Activated effector memory CD4-positive, alpha-beta T cell treated with anti-CD3 and anti-CD28 coated beads, Interleukin-2, amount 50 U/mL, for 16 hours (primary cell): ENCODE measurements around the gene CHD9.
"Not testable (repeated sequence)": the region's sequence is repeated elsewhere in the genome, so short reads cannot be mapped to it uniquely, and the experiment has no call there.

ENCODE experiments used
- DNase-seq: peaks from one replicate; pipeline ENCODE4 v3.0.0-alpha.2; 2020

CHD9 gene

DNA sequence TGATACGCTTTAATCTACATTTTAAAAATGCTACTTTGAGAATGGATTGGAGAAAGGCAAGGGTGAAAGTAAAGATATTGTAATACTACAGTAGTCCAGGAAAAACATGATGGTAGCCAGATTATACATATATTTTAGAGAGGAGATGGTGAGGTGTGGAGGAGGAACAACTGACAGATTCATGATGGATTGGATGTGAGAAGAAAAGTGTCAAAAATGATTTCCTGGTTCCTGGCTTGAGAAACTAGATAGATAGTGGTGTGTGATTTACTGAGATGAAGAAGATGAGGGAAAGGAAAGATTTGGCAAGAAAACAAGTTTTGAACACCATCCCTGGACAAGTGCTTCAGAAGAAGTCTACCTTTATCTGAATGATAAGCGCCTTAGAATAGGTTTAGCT is 80.5 kb downstream of the CHD9 start:
- DNase-seq, result no peak

DNA sequence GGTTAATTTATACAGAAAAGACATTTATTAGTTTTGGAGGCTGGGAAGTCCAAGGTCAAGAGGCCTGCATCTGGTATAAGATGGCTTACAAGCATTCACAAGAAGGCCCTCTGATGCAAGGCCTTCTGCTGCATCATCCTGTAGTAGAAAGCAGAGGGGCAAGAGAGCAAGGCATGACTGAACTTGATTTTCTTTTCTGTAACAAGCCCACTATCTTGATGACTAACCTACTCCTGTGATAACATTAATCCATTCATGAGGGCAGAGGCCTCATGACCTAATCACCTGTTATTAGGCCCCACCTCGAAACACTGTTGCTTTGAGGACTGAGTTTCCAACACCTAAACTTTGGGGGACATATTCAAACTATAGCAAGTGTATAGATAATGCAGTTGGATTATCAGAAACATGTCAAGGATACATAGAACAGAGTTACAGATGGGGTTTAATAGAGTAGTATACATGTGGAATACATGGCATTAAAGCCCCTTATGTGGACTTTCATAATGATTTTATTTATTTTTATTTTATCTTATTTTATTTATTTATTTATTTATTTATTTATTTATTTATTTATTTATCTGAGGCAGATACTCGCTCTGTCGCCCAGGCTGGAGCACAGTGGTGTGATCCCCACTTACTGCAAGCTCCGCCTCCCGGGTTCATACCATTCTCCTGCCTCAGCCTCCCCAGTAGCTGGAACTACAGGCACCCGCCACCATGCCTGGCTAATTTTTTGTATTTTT is 88.2 kb downstream of the CHD9 start:
- no peak for DNase-seq

DNA sequence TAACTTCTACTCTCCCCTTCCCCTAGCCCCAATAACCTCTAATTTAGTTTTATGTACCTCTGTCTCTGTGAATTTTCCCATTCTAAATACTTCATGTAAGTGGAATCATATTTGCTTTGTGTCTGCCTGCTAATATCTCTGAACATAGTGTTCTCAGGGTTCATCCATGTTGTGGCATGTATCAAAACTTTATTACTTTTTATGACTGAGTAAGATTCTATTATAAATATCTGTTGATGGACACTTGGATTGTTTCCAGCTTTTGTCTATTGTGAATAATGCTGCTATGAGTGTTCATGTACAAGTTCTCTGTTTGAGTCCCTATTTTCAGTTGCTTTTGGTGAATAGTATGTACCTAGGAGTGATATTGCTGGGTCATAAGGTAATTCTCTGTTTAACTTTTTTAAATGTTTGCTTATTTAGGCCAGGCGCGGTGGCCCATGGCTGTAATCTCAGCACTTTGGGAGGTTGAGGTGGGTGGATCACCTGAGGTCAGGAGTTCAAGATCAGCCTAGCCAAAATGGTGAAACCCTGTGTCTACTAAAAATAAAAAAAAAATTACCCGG is 92.8 kb downstream of the CHD9 start:
- DNase-seq, result no peak

GRCh38 chr16:53150769-53151168 is 96.0 kb downstream of the CHD9 start:
- no peak for DNase-seq

DNA sequence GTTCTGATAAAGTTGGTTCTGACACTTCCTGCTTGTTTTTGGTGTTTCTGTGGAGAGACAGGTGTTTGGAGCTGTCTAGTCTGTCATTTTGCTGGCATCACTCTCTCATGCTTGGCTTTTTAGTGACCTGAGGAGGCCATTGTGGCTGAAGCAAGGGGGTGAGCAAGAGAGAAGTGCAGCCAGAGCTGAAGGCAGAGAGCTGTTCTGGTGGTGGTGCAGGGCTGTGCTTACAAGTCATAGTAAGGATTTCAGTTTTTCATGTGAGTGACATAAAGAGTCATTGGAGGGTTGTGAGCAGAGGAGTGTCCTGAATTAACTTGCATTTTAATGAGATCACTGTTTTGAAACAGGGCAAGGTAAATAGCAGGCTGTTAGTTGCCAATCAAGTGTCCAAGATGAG is 97.5 kb downstream of the CHD9 start:
- no peak for DNase-seq

DNA sequence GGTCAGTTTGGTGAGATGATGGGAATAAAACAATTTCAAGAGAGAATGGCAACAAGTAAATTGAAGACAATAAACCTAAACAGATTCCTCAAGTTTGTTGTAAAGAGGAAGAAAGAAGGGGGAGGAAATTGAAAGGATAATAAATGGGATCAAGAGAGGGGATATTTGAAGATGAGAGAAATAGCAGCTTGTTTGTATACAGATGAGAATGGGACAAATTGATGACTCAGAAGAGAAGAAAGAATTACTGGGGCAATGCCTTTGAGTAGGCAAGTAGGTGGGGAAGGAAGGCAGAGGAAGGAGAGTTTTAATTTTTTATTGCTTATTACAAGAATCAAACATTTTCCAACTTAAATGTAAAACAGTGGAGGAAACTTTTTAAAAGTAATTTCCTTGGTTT is 98.3 kb downstream of the CHD9 start:
- DNase-seq, result no peak

- DNase-seq, result no peak
These were observed 99.7 kb downstream of the CHD9 start for GRCh38 chr16:53154513-53154912.

- DNase-seq, result no peak
These were observed 101.7 kb downstream of the CHD9 start for GRCh38 chr16:53156516-53156915.

DNA sequence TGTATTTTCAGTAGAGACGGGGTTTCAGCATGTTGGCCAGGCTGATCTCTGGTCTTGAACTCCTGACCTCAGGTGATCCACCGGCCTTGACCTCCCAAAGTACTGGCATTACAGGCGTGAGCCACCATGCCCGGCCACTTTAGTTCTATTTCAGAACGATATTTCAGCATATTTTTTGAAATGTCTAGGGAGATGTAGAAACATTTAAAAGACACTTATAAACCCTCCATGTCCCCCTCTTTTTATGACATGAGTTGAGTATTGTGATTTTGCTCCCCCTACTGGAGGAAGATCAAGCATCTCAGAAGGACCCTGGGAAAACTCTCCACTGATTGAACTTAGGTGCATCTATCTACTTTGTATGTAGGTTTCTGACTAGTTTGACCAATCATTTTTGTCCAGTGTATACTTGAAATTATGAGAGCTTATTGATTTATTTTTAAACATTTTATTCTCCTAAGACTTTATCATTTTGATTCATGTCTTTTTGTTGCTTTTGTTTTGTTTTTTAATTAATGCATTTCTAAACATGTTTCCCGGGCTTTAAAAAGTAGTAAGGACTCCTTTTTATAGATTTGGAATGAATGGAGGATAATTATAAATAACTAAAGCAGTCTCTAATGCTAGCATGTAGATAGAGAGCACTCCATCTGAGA is 105.1 kb downstream of the CHD9 start:
- no peak for DNase-seq

DNA sequence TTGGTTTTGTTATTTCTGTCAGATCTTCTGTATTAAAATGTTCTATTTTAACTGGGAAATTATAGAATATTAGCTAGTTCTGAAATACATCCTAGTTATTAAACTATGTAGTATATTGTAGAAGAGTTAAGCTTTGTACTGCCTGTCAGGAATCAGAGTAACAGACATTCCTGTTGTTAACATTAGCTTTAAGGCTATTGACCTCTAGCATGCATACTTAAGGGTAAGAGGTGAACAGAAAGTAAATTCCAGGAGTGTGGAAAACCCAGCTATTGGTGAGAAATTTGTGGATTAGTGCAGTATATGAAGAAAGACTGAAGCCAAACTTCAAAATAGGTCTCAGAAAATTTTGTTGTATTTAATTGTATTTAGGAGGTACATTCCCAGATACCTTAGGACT is 111.3 kb downstream of the CHD9 start:
- DNase-seq, result no peak

DNA sequence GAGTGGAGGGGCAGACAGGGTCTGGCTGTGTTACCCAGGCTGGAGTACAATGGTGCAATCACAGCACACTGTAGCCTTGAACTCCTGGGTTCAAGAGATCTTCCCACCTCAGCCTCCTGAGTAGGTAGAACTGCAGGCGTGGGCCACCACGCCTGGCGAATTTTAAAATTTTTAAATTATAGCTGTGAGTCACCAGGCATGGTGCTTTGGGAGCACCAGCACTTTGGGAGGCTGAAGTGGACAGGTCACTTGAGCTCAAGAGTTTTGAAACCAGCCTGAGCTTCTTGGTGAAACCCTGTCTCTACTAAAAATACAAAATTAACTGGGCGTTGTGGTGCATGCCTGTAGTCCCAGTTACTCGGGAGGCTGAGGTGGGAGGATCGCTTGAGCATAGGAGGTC is 114.0 kb downstream of the CHD9 start:
- DNase-seq, result no peak

GRCh38 chr16:53172517-53172916 is 117.7 kb downstream of the CHD9 start:
- DNase-seq, result no peak

GRCh38 chr16:53175118-53175517 is 120.3 kb downstream of the CHD9 start:
- DNase-seq, result no peak

GRCh38 chr16:53176434-53176833 is 121.6 kb downstream of the CHD9 start:
- no peak for DNase-seq

- no peak for DNase-seq
These were observed 128.7 kb downstream of the CHD9 start for GRCh38 chr16:53183442-53183841.

- not testable (repeated sequence) for DNase-seq
These were observed 130.9 kb downstream of the CHD9 start for GRCh38 chr16:53185741-53186140.

GRCh38 chr16:53187775-53188174 is 133.0 kb downstream of the CHD9 start:
- DNase-seq, result no peak

DNA sequence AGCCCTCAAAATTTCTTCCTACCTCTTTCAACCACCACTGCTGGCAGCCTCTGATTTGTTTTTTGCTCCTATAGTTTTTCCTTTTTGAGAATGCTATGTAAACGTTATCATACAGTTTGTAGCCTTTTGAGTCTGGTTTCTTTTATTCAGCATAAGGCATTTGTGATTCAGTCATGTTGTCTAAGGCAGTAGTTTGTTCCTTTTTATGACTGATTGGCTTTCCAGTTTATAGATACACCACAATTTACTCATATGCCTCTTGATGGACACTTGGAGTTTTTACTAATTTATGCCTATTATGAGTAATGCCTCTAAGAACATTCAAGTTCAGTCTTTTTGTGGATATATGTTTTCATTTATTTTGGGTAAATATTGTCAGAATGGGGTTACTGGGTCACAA is 136.6 kb downstream of the CHD9 start:
- DNase-seq, result no peak

DNA sequence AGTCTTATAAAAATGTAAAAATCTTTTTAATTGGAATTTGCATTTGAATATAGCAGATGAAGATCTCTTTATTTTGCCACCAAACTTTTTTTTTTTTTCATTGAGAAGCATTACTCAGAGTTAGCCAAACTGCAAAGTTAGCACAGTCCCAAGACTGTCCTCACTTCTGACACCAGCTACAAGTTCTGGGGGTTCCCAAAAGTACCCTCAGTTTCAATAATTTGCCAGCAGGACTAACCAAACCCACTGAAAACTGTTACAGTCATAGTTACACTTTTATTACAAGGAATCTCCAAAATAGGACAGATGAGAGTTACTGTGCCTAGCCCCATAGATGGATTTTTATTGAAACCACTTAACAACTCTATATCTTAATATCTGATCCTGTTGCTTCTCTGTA is 144.1 kb downstream of the CHD9 start:
- no peak for DNase-seq

DNA sequence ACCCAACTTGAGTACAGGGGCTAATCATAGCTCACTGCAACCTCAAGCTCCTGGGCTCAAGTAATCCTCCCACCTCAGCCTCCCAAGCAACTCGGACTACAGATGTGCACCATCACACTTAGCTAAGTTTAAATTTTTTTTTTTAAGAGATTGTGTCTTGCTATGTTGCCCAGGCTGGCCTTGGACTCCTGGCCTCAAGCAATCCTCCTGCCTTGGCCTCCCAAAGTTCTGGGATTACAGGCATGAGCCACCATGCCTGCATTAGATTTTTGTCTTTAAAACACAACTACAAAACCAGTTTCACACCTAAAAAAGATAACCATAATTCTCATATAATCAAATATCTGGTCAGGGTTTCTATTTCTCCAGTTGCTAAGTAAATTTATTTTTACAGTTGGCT is 147.1 kb downstream of the CHD9 start:
- DNase-seq, result no peak

DNA sequence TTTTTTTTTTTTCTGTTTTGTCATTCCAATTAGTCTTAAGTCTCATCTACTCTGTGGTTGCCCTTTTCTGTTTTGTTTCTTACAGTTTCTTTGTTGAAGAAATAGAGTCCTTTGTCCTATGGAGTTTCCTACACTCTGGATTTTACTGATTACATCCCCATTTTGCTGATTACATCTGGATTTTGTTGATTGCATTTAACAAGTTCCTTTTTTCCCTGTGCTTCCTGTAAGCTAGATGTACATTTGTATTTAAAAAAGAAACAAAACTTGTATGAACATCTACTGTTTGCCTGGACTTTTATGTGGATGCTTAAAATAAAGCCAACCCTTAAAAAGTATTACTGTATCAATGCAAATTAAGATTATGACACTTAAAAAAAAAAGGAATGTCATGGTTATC is 147.6 kb downstream of the CHD9 start:
- no peak for DNase-seq

DNA sequence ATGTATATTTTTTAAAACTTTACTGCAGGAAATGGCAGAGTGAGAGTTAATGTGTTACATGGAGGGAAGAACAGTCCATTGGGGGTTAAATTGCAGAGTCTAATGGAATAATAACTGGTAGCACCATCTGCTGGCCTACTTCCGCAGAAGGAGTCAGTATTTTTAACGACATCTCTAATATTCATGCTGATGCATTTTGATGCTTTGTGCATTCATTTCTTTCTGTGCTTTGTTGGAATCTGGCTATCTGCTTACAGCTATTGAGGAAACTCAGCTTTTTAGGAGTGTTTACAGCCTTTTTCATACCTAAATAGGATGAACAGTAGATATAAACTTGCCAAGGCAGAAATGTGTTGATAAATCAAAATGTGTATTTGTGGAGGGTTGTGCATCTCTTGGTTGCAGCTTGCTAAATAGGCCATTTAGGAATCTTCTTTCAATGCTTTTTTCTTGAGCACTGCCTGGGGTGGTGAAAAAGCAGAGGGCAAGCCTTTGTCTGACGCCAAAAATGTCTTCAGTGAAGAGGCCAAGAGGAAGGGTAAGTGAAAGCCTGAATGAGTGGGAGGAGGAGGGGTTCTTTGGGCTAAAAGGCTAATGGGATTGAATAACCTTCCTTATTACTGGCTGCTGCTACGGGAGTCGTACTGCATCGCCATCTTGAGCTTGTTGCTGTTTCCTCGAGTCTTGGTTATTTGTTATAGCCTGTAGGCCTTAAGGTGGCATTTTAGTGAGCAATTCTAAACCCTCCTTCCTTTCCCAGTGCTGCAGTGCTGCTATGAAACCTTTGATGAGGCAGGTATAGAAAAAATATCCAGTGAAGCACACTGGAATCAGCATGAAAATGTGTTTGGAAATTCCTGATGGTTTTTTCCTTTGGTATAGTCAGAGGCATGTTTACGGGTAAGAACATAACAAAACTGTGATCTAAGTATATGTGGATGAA is 153.3 kb downstream of the CHD9 start:
- no peak for DNase-seq

DNA sequence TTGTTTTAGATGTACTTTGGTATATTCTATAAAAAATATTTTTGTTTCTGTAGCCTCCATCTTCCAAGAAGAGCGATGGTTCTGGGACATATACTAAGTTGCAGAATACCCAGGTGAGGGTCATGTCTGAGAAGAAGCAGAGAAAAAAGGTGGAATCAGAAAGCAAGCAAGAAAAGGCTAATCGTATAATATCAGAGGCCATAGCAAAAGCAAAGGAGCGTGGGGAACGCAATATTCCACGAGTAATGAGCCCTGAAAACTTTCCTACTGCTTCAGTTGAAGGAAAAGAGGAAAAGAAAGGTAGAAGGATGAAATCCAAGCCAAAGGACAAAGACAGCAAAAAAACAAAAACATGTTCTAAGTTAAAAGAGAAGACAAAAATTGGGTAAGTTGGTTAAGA is 154.6 kb downstream of the CHD9 start:
- no peak for DNase-seq
